ENCODE measurements around the gene ARHGAP15.

ARHGAP15 gene

GRCh38 chr2:143157418-143157817 is 28.2 kb downstream of the ARHGAP15 start:
- H3K4me3 ChIP-seq (replicated peaks in 1 of 2; ENCODE audit: low read depth in 2 of 2, low read length in 2 of 2): no peak overlapping the region
- TF ChIP-seq CTCF (IDR thresholded peaks at IDR 0.05; ENCODE audit: low read depth, low read length): no peak
- no peak for DNase-seq (ENCODE audit: low read depth in 2 of 2)

- H3K4me3 ChIP-seq (replicated peaks in 1 of 2; ENCODE audit: low read depth in 2 of 2, low read length in 2 of 2): no peak overlapping the region
- TF ChIP-seq CTCF (IDR thresholded peaks at IDR 0.05; ENCODE audit: low read depth, low read length): no peak
- no peak for DNase-seq (ENCODE audit: low read depth in 2 of 2)
These were observed 28.9 kb downstream of the ARHGAP15 start for GRCh38 chr2:143158098-143158497.

- no peak for TF ChIP-seq CTCF (IDR thresholded peaks at IDR 0.05; ENCODE audit: low read depth, low read length)
- DNase-seq (ENCODE audit: low read depth in 2 of 2): no peak
- H3K4me3 ChIP-seq (replicated peaks in 1 of 2; ENCODE audit: low read depth in 2 of 2, low read length in 2 of 2): no peak overlapping the region
These were observed 29.6 kb downstream of the ARHGAP15 start for GRCh38 chr2:143158551-143159485.

- H3K4me3 ChIP-seq (replicated peaks in 1 of 2; ENCODE audit: low read depth in 2 of 2, low read length in 2 of 2): no peak overlapping the region
- no peak for DNase-seq (ENCODE audit: low read depth in 2 of 2)
- TF ChIP-seq CTCF (IDR thresholded peaks at IDR 0.05; ENCODE audit: low read depth, low read length): no peak
These were observed 30.2 kb downstream of the ARHGAP15 start for GRCh38 chr2:143159486-143159840.

GRCh38 chr2:143160732-143161707 is 31.8 kb downstream of the ARHGAP15 start:
- no peak for DNase-seq (ENCODE audit: low read depth in 2 of 2)
- TF ChIP-seq CTCF (IDR thresholded peaks at IDR 0.05; ENCODE audit: low read depth, low read length): no peak
- no peak overlapping the region for H3K4me3 ChIP-seq (replicated peaks in 1 of 2; ENCODE audit: low read depth in 2 of 2, low read length in 2 of 2)

GRCh38 chr2:143162123-143162837 is 33.1 kb downstream of the ARHGAP15 start:
- H3K4me3 ChIP-seq (replicated peaks in 1 of 2; ENCODE audit: low read depth in 2 of 2, low read length in 2 of 2): no peak overlapping the region
- peak; percentile 56 for TF ChIP-seq CTCF (IDR thresholded peaks at IDR 0.05; ENCODE audit: low read depth, low read length)
- DNase-seq (ENCODE audit: low read depth in 2 of 2): peak; percentile 45 to 58

Data from cardiac fibroblast (primary cell).